Adrenal gland (tissue), 12 donors: ENCODE measurements around the gene PPP1R12C. TPM values are rescaled to one million over a fixed set of nuclear protein-coding genes. Genes with fewer than 3 reads are reported as not detected.

Experiments used
- DNase-seq, 7 donors: peaks; one replicate each; pipeline ENCODE4 v3.0.0-alpha.2; 2019 to 2020
- H3K27ac ChIP-seq, 5 donors: fragments of 200-600 bp; sonication (generic) in 4 of 5; 1 replicate in 3 of 5; 2 replicates in 2 of 5; pipeline versions ENCODE4 v1.5.1 to v1.8.0; 2016 to 2020; ENCODE audit warnings: mild to moderate bottlenecking in 1 of 5
- H3K27me3 ChIP-seq: fragments of 200-600 bp; 2 replicates; pipeline ENCODE4 v1.8.0; 2021
- H3K36me3 ChIP-seq, 2 donors: fragments of 200-600 bp; replicated peaks in 1 of 2; 1 replicate in 1 of 2; 2 replicates in 1 of 2; pipeline versions ENCODE4 v1.5.1 to v1.8.0; 2018 to 2022
- H3K4me1 ChIP-seq, 2 donors: fragments of 200-600 bp; replicated peaks in 1 of 2; 1 replicate in 1 of 2; 2 replicates in 1 of 2; pipeline versions ENCODE4 v1.5.1 to v1.8.0; 2018 to 2021
- H3K4me3 ChIP-seq, 4 donors: fragments of 200-600 bp; sonication (generic) in 3 of 4; one replicate each; pipeline ENCODE4 v1.5.1; 2016 to 2018
- H3K9me3 ChIP-seq, 3 donors: fragments of 200-600 bp; sonication (generic) in 1 of 3; replicated peaks in 1 of 3; 1 replicate in 2 of 3; 2 replicates in 1 of 3; pipeline versions ENCODE4 v1.5.1 to v1.8.0; 2016 to 2021
- POLR2A ChIP-seq, 2 donors: fragments of 450-650 bp; IDR thresholded peaks; one replicate each; pipeline ENCODE4 v1.6.1; 2017; ENCODE audit warnings: antibody characterized with exemption in 2 of 2, mild to moderate bottlenecking in 2 of 2, moderate library complexity in 1 of 2
- WGBS, 4 donors: extraction: QIAGEN DNeasy Blood & Tissue Kit in 2 of 4; methylation state at CpG; one replicate each; pipeline versions ENCODE4 v1.1.5 to v1.1.7; 2013 to 2017; 5-methylcytosine and 5-hydroxymethylcytosine counted together
- intact Hi-C, 2 donors: fragments of 100-400 bp; cut with DNase I; formaldehyde crosslinking; loops; one replicate each; pipeline versions ENCODE4 v1.14.1 to v1.15.0; 2022 to 2023
- polyA plus RNA-seq, 3 donors: library from polyadenylated mRNA; stranded (reverse); fragments of 200-250 nt in 2 of 3; fragments of 350-450 nt in 1 of 3; fragmentation: Illumina TruSeq in 1 of 3; extraction: RNeasy Lipid Tissue Mini Kit (QIAGEN cat#74804) in 1 of 3; gene quantifications; one replicate each; pipeline ENCODE4 v1.2.3, GENCODE V29; 2013 to 2014
- total RNA-seq, 9 donors: library from RNA; depleted of rRNA in 4 of 9; stranded (reverse); fragments of >200 nt in 4 of 9; fragments of 120-200 nt in 1 of 9; fragmentation: NEBNext Ultra II Directional in 1 of 9; extraction: Animal tissue kit (Norgen Biotek cat#: 25700) in 1 of 9; gene quantifications; one replicate each; pipeline versions ENCODE4 v1.1.0 to v1.2.4, GENCODE V29; 2013 to 2023
- TF ChIP-seq, protein P1 (sequence below), 6 experiments: fragments of 450-650 bp in 4 of 6; fragments of 200-600 bp in 2 of 6; sonication (generic) in 1 of 6; IDR thresholded peaks; 1 replicate in 5 of 6; 2 replicates in 1 of 6; pipeline versions ENCODE4 v1.5.1 to v1.8.0; 2016 to 2021; ENCODE audit warnings: antibody characterized with exemption in 6 of 6, mild to moderate bottlenecking in 2 of 6, moderate library complexity in 1 of 6
- donor health status: healthy with polysubstance abuse.
- donor health status: Bipolar disorder and iron deficiency.
- donor health status: DM: yes; HTN: yes; CAD: no.
- donor health status: DM: no; HTN: no; CAD: no.
- donor health status: DM: no; HTN: no; CAD: no.
- donor health status: DM: yes; HTN: yes; CAD: no.

Gene PPP1R12C
- total and polyA plus RNA-seq, 12 donors, result 22.1 to 251 (median 76.2) TPM

- intact Hi-C loops, result no loop called here
- H3K4me3 ChIP-seq, result peak overlapping the region in 2 of 4 donors; percentile 3 to 58
- no peak overlapping the region for H3K27ac ChIP-seq
- WGBS, 4 donors, result 1 to 4% (median 2%) methylated on average over 7 to 60 of the region's 60 CpGs
- DNase-seq, result peak; percentile 53 to 79 (median 69)
- TF ChIP-seq POLR2A (IDR thresholded peaks at IDR 0.05), result no peak
- TF ChIP-seq, protein P1, sequence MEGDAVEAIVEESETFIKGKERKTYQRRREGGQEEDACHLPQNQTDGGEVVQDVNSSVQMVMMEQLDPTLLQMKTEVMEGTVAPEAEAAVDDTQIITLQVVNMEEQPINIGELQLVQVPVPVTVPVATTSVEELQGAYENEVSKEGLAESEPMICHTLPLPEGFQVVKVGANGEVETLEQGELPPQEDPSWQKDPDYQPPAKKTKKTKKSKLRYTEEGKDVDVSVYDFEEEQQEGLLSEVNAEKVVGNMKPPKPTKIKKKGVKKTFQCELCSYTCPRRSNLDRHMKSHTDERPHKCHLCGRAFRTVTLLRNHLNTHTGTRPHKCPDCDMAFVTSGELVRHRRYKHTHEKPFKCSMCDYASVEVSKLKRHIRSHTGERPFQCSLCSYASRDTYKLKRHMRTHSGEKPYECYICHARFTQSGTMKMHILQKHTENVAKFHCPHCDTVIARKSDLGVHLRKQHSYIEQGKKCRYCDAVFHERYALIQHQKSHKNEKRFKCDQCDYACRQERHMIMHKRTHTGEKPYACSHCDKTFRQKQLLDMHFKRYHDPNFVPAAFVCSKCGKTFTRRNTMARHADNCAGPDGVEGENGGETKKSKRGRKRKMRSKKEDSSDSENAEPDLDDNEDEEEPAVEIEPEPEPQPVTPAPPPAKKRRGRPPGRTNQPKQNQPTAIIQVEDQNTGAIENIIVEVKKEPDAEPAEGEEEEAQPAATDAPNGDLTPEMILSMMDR (IDR thresholded peaks at IDR 0.05), result no peak
- H3K9me3 ChIP-seq, result no peaks in the 10 kb centered on the region
- peaks cover 55% of the 10 kb centered on the region for H3K27me3 ChIP-seq
- H3K36me3 ChIP-seq, result no peaks in the 10 kb centered on the region
- H3K4me1 ChIP-seq, result peaks cover 4 to 20% of the 10 kb centered on the region in 2 donors
Measured at GRCh38 chr19:55080968-55081769, 36.3 kb downstream of the PPP1R12C start.

DNA sequence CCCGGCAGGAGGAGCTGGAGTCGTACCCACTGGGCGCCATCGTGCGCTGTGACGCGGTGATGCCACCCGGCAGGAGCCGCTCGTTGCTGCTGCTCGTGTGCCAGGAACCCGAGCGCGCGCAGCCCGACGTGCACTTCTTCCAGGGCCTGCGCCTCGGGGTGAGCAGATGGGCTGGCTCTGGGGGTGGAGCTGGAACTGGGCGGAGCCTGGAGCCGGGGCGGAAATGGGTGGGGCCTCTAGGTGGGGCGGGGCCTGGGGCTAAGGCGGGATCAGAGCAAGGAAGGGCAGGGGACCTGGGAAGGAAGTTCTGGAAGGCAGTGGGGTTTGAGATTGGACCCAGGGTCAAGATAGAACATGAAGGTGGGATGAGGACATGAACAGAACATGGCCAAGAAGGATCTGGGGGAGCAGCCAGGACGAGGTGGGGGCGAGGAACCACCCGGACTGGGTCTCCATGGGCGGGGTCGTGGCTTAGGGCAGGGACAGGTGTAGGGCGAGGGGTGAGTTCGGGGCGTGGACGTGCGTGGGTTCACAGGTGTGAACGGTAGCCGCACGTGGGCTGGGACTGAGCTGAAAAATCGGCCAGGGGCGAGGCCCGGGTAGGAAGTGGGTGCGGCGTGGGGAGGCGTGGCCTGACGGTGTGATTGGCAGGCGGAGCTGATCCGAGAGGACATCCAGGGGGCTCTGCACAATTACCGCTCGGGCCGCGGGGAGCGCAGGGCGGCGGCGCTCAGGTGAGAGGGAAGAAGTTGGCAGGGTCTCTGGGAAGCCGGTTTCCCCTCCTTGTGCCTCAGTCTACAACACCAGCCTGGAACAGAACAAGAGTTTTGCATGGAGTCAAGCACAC is 37.1 kb downstream of the PPP1R12C start:
- intact Hi-C loops, result no loop called here
- no peak for TF ChIP-seq POLR2A (IDR thresholded peaks at IDR 0.05)
- TF ChIP-seq, protein P1 (IDR thresholded peaks at IDR 0.05), result no peak
- Histone ChIP-seq H3K27ac (no peak overlapping the region), H3K4me3 (peak overlapping the region in 2 of 4 donors; percentile 3 to 58), H3K27me3 (peaks cover 52% of the 10 kb centered on the region), H3K36me3 (no peaks in the 10 kb centered on the region), H3K4me1 (peaks cover 4 to 20% of the 10 kb centered on the region in 2 donors), H3K9me3 (no peaks in the 10 kb centered on the region)
- WGBS, 4 donors, result 1 to 6% (median 4%) methylated on average over 39 to 55 of the region's 55 CpGs
- peak in 6 of 7 donors; percentile 46 to 78 (median 62) for DNase-seq

DNA sequence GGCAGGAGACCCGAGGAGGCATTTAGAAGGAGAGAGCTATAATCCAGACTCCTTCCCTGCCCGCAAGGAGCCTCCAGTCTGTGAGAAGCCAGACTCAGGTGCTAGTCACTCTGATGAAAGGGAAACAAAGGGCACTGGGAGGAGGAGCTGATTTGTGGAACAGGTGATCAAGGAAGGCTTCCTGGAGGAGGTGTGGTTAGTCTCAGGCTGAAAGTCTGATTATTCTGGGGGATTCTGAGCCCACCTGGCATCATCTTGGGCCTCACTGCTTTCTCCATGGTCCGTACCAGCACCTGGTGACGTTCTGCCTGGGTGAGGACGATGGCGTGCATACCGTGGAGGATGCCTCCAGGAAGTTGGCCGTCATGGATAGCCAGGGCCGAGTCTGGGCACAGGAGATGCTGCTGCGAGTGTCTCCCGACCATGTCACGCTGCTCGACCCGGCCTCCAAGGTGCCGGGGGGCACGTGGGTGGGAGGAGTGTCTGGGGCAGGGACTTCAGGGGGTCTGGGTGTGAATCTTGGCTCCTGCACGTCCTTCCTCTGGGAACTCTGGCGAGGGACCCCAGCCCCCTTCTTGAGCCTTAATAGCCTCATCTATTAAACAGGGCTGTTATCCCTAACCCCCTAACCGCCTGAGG is 37.9 kb downstream of the PPP1R12C start:
- Histone ChIP-seq H3K27ac (no peak overlapping the region), H3K4me3 (no peak overlapping the region), H3K4me1 (peaks cover 4 to 20% of the 10 kb centered on the region in 2 donors), H3K9me3 (no peaks in the 10 kb centered on the region), H3K36me3 (no peaks in the 10 kb centered on the region), H3K27me3 (peaks cover 44% of the 10 kb centered on the region)
- DNase-seq, result no peak
- intact Hi-C loops, result no loop called here
- TF ChIP-seq, protein P1 (IDR thresholded peaks at IDR 0.05), result no peak
- no peak for TF ChIP-seq POLR2A (IDR thresholded peaks at IDR 0.05)
- WGBS, 4 donors, result 71 to 83% (median 74%) methylated on average over 12 to 19 of the region's 19 CpGs

GRCh38 chr19:55078996-55079395 is 38.4 kb downstream of the PPP1R12C start:
- intact Hi-C loops, result no loop called here
- TF ChIP-seq, protein P1 (IDR thresholded peaks at IDR 0.05), result no peak
- no peak for TF ChIP-seq POLR2A (IDR thresholded peaks at IDR 0.05)
- H3K36me3 ChIP-seq, result no peaks in the 10 kb centered on the region
- WGBS, 4 donors, result 76 to 86% (median 85%) methylated on average over 1 to 5 of the region's 5 CpGs
- H3K4me1 ChIP-seq, result peaks cover 4 to 20% of the 10 kb centered on the region in 2 donors
- no peak overlapping the region for H3K4me3 ChIP-seq
- no peak overlapping the region for H3K27ac ChIP-seq
- H3K9me3 ChIP-seq, result no peaks in the 10 kb centered on the region
- H3K27me3 ChIP-seq, result peaks cover 39% of the 10 kb centered on the region
- no peak for DNase-seq
